SK-N-SH (cell line): ENCODE measurements around the gene CRP. TPM values are rescaled to one million over a fixed set of nuclear protein-coding genes. Genes with fewer than 3 reads are reported as not detected.
"Not testable (repeated sequence)": the region's sequence is repeated elsewhere in the genome, so short reads cannot be mapped to it uniquely, and the experiment has no call there.

Source experiments
- CTCF ChIA-PET: fragments of 300-600, 350-600 bp; formaldehyde crosslinking; extraction: SDS; loops from one replicate; lab custom pipeline; 2021; lab: Yijun Ruan, JAX
- POLR2A ChIA-PET: fragments of 350-600 bp; sonication (Branson Sonifier 250); formaldehyde crosslinking; extraction: SDS; loops from one replicate; lab custom pipeline; 2020; ENCODE audit warnings: antibody characterized with exemption, inconsistent platforms; lab: Yijun Ruan, JAX
- DNase-seq: peaks from one replicate; pipeline ENCODE4 v3.0.0; 2012
- H2AFZ ChIP-seq: fragments of 200-600 bp; sonication (generic); 2 replicates; pipeline ENCODE4 v1.8.1; 2016; ENCODE audit warnings: antibody characterized with exemption, mild to moderate bottlenecking, low read depth
- H3F3A ChIP-seq: fragments of 200-600 bp; sonication (generic); replicated peaks from 2 replicates; pipeline ENCODE3; 2016; ENCODE audit warnings: antibody characterized with exemption, mild to moderate bottlenecking; ENCODE audit not compliant: insufficient read depth
- H3K27ac ChIP-seq, 2 experiments: fragments of 200-500 bp in 1 of 2; fragments of 200-600 bp in 1 of 2; sonication (Bioruptor generic) in 1 of 2; sonication (generic), shearing (Covaris generic) in 1 of 2; 2 replicates each; pipeline versions ENCODE4 v1.5.1 to v1.6.1; 2014 to 2016; ENCODE audit warnings: low read depth in 2 of 2, inconsistent platforms in 1 of 2, low read length in 1 of 2, mild to moderate bottlenecking in 1 of 2, mixed read lengths in 1 of 2
- H3K27me3 ChIP-seq: fragments of 200-600 bp; sonication (generic), shearing (Covaris generic); 2 replicates; pipeline ENCODE4 v1.6.1; 2016; ENCODE audit warnings: mixed run types; ENCODE audit not compliant: insufficient read depth
- H3K36me3 ChIP-seq, 2 experiments: fragments of 200-500 bp in 1 of 2; fragments of 200-600 bp in 1 of 2; sonication (Bioruptor generic) in 1 of 2; sonication (generic) in 1 of 2; replicated peaks in 1 of 2; 2 replicates each; pipeline versions ENCODE3 to v1.5.1; 2014 to 2016; ENCODE audit warnings: low read length in 1 of 2, mild to moderate bottlenecking in 1 of 2; ENCODE audit not compliant: insufficient read depth in 2 of 2, control insufficient read depth in 1 of 2
- H3K4me1 ChIP-seq, 2 experiments: fragments of 200-500 bp in 1 of 2; fragments of 200-600 bp in 1 of 2; sonication (Bioruptor generic) in 1 of 2; sonication (generic), shearing (Covaris generic) in 1 of 2; 2 replicates each; pipeline versions ENCODE4 v1.5.1 to v1.6.1; 2014 to 2016; ENCODE audit warnings: low read depth in 1 of 2, low read length in 1 of 2, mixed run types in 1 of 2; ENCODE audit not compliant: insufficient read depth in 2 of 2, control insufficient read depth in 1 of 2
- H3K4me2 ChIP-seq: fragments of 200-600 bp; sonication (generic), shearing (Covaris generic); 2 replicates; pipeline ENCODE4 v1.6.1; 2017; ENCODE audit warnings: mixed run types
- H3K4me3 ChIP-seq, 2 experiments: fragments of 200-500 bp in 1 of 2; fragments of 200-600 bp in 1 of 2; sonication (Bioruptor generic) in 1 of 2; sonication (generic), shearing (Covaris generic) in 1 of 2; 2 replicates each; pipeline versions ENCODE4 v1.5.1 to v1.8.1; 2014 to 2016; ENCODE audit warnings: low read depth in 2 of 2, inconsistent platforms in 1 of 2, low read length in 1 of 2, mild to moderate bottlenecking in 1 of 2, mixed read lengths in 1 of 2, moderate library complexity in 1 of 2
- H3K79me2 ChIP-seq: fragments of 200-600 bp; sonication (generic); 2 replicates; pipeline ENCODE4 v1.8.1; 2017; ENCODE audit warnings: mild to moderate bottlenecking; ENCODE audit not compliant: insufficient read depth
- H3K9ac ChIP-seq: fragments of 200-600 bp; sonication (generic); 2 replicates; pipeline ENCODE4 v1.6.1; 2017; ENCODE audit warnings: mixed run types
- H3K9me2 ChIP-seq: fragments of 200-600 bp; sonication (generic); 2 replicates; pipeline ENCODE4 v1.6.1; 2017; ENCODE audit warnings: mixed run types
- H3K9me3 ChIP-seq: fragments of 200-600 bp; sonication (generic); 2 replicates; pipeline ENCODE4 v1.6.1; 2017; ENCODE audit warnings: mixed run types, mild to moderate bottlenecking, moderate library complexity
- H4K20me1 ChIP-seq: fragments of 200-600 bp; sonication (generic); 2 replicates; pipeline ENCODE4 v1.6.1; 2017; ENCODE audit warnings: mild to moderate bottlenecking, mixed run types; ENCODE audit not compliant: insufficient read depth
- EP300 ChIP-seq, 2 experiments: IDR thresholded peaks; 2 replicates each; pipeline versions ENCODE4 v1.4.0 to v1.6.1; 2012; ENCODE audit warnings: borderline replicate concordance in 1 of 2, low read depth in 1 of 2, low read length in 1 of 2
- FOSL2 ChIP-seq: IDR thresholded peaks from 2 replicates; pipeline ENCODE4 v1.4.0; 2012; ENCODE audit warnings: low read depth, mild to moderate bottlenecking, moderate library complexity, borderline replicate concordance
- FOXM1 ChIP-seq: IDR thresholded peaks from 2 replicates; pipeline ENCODE4 v1.4.0; 2012; ENCODE audit warnings: low read depth, mild to moderate bottlenecking
- GABPA ChIP-seq: IDR thresholded peaks from 2 replicates; pipeline ENCODE4 v1.4.0; 2012; ENCODE audit warnings: low read depth, mild to moderate bottlenecking
- MAX ChIP-seq: IDR thresholded peaks from 2 replicates; pipeline ENCODE4 v1.4.0; 2012; ENCODE audit warnings: low read depth
- MEF2A ChIP-seq: IDR thresholded peaks from 2 replicates; pipeline ENCODE4 v1.4.0; 2012; ENCODE audit warnings: low read depth, borderline replicate concordance
- MXI1 ChIP-seq: IDR thresholded peaks from 2 replicates; pipeline ENCODE4 v1.6.1; 2012; ENCODE audit warnings: mild to moderate bottlenecking, low read depth, low read length, improper control_type of control experiment
- NFIC ChIP-seq: IDR thresholded peaks from 2 replicates; pipeline ENCODE4 v1.4.0; 2012; ENCODE audit warnings: borderline replicate concordance
- NRF1 ChIP-seq: IDR thresholded peaks from 2 replicates; pipeline ENCODE4 v1.6.1; 2012; ENCODE audit warnings: low read depth, mild to moderate bottlenecking, low read length
- RAD21 ChIP-seq: IDR thresholded peaks from 2 replicates; pipeline ENCODE4 v1.6.1; 2012; ENCODE audit warnings: mild to moderate bottlenecking, low read length
- RXRA ChIP-seq: IDR thresholded peaks from 2 replicates; pipeline ENCODE4 v1.4.0; 2012; ENCODE audit warnings: low read depth, mild to moderate bottlenecking, borderline replicate concordance
- SIN3A ChIP-seq: IDR thresholded peaks from 2 replicates; pipeline ENCODE4 v1.6.1; 2012; ENCODE audit warnings: low read depth, mild to moderate bottlenecking, low read length, moderate library complexity, borderline replicate concordance
- SMC3 ChIP-seq: IDR thresholded peaks from 2 replicates; pipeline ENCODE4 v1.6.1; 2012; ENCODE audit warnings: low read depth, low read length, improper control_type of control experiment
- TAF1 ChIP-seq: IDR thresholded peaks from 2 replicates; pipeline ENCODE4 v1.6.1; 2012; ENCODE audit warnings: low read depth, mild to moderate bottlenecking, low read length, moderate library complexity, borderline replicate concordance
- USF1 ChIP-seq: IDR thresholded peaks from 2 replicates; pipeline ENCODE4 v1.4.0; 2012; ENCODE audit warnings: low read depth, borderline replicate concordance
- USF2 ChIP-seq: fragments of 150-350 bp; IDR thresholded peaks from 2 replicates; pipeline ENCODE4 v1.6.1; 2017; ENCODE audit warnings: antibody characterized with exemption, low read length, low read depth, borderline replicate concordance
- WGBS: methylation state at CpG from one replicate; pipeline ENCODE4 v1.1.6; 2017; ENCODE audit warnings: low lambda C conversion rate; 5-methylcytosine and 5-hydroxymethylcytosine counted together
- polyA plus RNA-seq, 3 experiments: library from polyadenylated mRNA; depleted of rRNA; stranded (reverse); fragments of >200 nt; gene quantifications; 2 replicates each; pipeline ENCODE4 v1.2.3, GENCODE V29; 2012

The CRP gene
- polyA plus RNA-seq, 1 of the 3 experiments (the other 2 are of a cell fraction) = not detected

GRCh38 chr1:159678939-159679338, 35.5 kb downstream of the CRP start:
- Histone ChIP-seq H3K9me3 (no peaks in the 10 kb centered on the region), H3K27me3 (peaks cover 5% of the 10 kb centered on the region; the same call in 1 of the 2 replicates), H3K36me3 (no peaks in the 10 kb centered on the region), H4K20me1 (no peaks in the 10 kb centered on the region), H3K9ac (no peak overlapping the region), H3F3A (no peaks in the 10 kb centered on the region), H3K9me2 (no peaks in the 10 kb centered on the region), H3K79me2 (no peaks in the 10 kb centered on the region), H2AFZ (no peak overlapping the region), H3K4me3 (no peak overlapping the region), H3K27ac (no peak overlapping the region), H3K4me2 (no peak overlapping the region), H3K4me1 (no peaks in the 10 kb centered on the region; a peak in 1 of 4 replicates)
- POLR2A ChIA-PET = no interaction called here
- DNase-seq = no peak
- CTCF ChIA-PET = no interaction called here
- no CpG with 5 or more reads among the region's 5 CpGs for WGBS
- no peak for TF ChIP-seq RAD21
- TF ChIP-seq MEF2A = no peak
- TF ChIP-seq NRF1 = no peak
- no peak for TF ChIP-seq EP300 (IDR thresholded peaks at IDR 0.05; ENCODE audit: borderline replicate concordance in 1 of 2, low read depth in 1 of 2, low read length in 1 of 2)
- TF ChIP-seq FOSL2 = no peak
- no peak for TF ChIP-seq MAX
- TF ChIP-seq USF1 = no peak
- TF ChIP-seq SIN3A = no peak

GRCh38 chr1:159675046-159675445, 39.3 kb downstream of the CRP start:
- H2AFZ ChIP-seq = no peak overlapping the region
- peaks cover 10% of the 10 kb centered on the region; the same call in 1 of the 2 replicates for H3K27me3 ChIP-seq
- H3F3A ChIP-seq = no peaks in the 10 kb centered on the region
- TF ChIP-seq FOXM1 = no peak
- TF ChIP-seq NRF1 = no peak
- TF ChIP-seq MAX = no peak
- TF ChIP-seq USF2 = no peak
- TF ChIP-seq NFIC = no peak
- no peak for TF ChIP-seq GABPA
- no peak for TF ChIP-seq USF1
- no peak for TF ChIP-seq RXRA
- TF ChIP-seq TAF1 = no peak
- no peak for TF ChIP-seq MXI1
- no peak for TF ChIP-seq SMC3
- no peaks in the 10 kb centered on the region for H3K9me3 ChIP-seq
- H3K4me1 ChIP-seq = no peaks in the 10 kb centered on the region; a peak in 1 of 4 replicates
- H3K9me2 ChIP-seq = no peaks in the 10 kb centered on the region
- WGBS = 0% methylated on average over 1 of the region's 1 CpG
- H3K79me2 ChIP-seq = no peaks in the 10 kb centered on the region
- no peaks in the 10 kb centered on the region for H4K20me1 ChIP-seq
- DNase-seq = no peak
- CTCF ChIA-PET = no interaction called here
- no peak overlapping the region for H3K9ac ChIP-seq
- H3K4me2 ChIP-seq = no peak overlapping the region
- POLR2A ChIA-PET = no interaction called here
- H3K36me3 ChIP-seq = no peaks in the 10 kb centered on the region
- H3K4me3 ChIP-seq = no peak overlapping the region
- H3K27ac ChIP-seq = no peak overlapping the region

GRCh38 chr1:159672390-159672789, 42.0 kb downstream of the CRP start:
- H3K9me3 ChIP-seq, H4K20me1 ChIP-seq, H3K79me2 ChIP-seq, H3K36me3 ChIP-seq, H3K9ac ChIP-seq, POLR2A ChIA-PET, H3K9me2 ChIP-seq, H2AFZ ChIP-seq, DNase-seq, H3K4me1 ChIP-seq, H3F3A ChIP-seq, H3K4me2 ChIP-seq, H3K27ac ChIP-seq, H3K4me3 ChIP-seq, CTCF ChIA-PET: not testable (repeated sequence)
- H3K27me3 ChIP-seq = peaks cover 10% of the 10 kb centered on the region; the same call in 1 of the 2 replicates
- WGBS = 3% methylated on average over 1 of the region's 1 CpG
